Measurements from ENCODE around the gene KCND1.

GRCh38 chrX:48918643-48919340 is 52.9 kb downstream of the KCND1 start, which contains the start of gene PIM2:
- TF ChIP-seq CTCF (tag by site-specific recombination; IDR thresholded peaks at IDR 0.05): peak; percentile 76
- no peak for TF ChIP-seq ZNF239 (tag by site-specific recombination; IDR thresholded peaks at IDR 0.05)
- 0 out of 2 replicates have a peak, but pooled peaks have one; percentile 20 for TF ChIP-seq IKZF3 (tag by site-specific recombination; IDR thresholded peaks at IDR 0.05)
- TF ChIP-seq PRDM1 (tag by site-specific recombination; IDR thresholded peaks at IDR 0.05): no peak
- TF ChIP-seq, protein P1, sequence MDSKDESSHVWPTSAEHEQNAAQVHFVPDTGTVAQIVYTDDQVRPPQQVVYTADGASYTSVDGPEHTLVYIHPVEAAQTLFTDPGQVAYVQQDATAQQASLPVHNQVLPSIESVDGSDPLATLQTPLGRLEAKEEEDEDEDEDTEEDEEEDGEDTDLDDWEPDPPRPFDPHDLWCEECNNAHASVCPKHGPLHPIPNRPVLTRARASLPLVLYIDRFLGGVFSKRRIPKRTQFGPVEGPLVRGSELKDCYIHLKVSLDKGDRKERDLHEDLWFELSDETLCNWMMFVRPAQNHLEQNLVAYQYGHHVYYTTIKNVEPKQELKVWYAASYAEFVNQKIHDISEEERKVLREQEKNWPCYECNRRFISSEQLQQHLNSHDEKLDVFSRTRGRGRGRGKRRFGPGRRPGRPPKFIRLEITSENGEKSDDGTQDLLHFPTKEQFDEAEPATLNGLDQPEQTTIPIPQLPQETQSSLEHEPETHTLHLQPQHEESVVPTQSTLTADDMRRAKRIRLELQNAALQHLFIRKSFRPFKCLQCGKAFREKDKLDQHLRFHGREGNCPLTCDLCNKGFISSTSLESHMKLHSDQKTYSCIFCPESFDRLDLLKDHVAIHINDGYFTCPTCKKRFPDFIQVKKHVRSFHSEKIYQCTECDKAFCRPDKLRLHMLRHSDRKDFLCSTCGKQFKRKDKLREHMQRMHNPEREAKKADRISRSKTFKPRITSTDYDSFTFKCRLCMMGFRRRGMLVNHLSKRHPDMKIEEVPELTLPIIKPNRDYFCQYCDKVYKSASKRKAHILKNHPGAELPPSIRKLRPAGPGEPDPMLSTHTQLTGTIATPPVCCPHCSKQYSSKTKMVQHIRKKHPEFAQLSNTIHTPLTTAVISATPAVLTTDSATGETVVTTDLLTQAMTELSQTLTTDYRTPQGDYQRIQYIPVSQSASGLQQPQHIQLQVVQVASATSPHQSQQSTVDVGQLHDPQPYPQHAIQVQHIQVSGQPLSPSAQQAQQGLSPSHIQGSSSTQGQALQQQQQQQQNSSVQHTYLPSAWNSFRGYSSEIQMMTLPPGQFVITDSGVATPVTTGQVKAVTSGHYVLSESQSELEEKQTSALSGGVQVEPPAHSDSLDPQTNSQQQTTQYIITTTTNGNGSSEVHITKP (tag by site-specific recombination; IDR thresholded peaks at IDR 0.05): 0 out of 2 replicates have a peak, but pooled peaks have one; percentile 10
- peak; percentile 67 for TF ChIP-seq KLF10 (tag by site-specific recombination; IDR thresholded peaks at IDR 0.05)
- no peak for TF ChIP-seq ZFP69B (tag by site-specific recombination; IDR thresholded peaks at IDR 0.05)
- TF ChIP-seq ZNF121 (tag by site-specific recombination; IDR thresholded peaks at IDR 0.05): no peak
- TF ChIP-seq YY1 (tag by site-specific recombination; IDR thresholded peaks at IDR 0.05): no peak
- TF ChIP-seq, protein P2, sequence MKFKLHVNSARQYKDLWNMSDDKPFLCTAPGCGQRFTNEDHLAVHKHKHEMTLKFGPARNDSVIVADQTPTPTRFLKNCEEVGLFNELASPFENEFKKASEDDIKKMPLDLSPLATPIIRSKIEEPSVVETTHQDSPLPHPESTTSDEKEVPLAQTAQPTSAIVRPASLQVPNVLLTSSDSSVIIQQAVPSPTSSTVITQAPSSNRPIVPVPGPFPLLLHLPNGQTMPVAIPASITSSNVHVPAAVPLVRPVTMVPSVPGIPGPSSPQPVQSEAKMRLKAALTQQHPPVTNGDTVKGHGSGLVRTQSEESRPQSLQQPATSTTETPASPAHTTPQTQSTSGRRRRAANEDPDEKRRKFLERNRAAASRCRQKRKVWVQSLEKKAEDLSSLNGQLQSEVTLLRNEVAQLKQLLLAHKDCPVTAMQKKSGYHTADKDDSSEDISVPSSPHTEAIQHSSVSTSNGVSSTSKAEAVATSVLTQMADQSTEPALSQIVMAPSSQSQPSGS (tag by site-specific recombination; IDR thresholded peaks at IDR 0.05; ENCODE audit: low read depth): no peak

All from HEK293 (cell line).